K562 (cell line): ENCODE data around the gene UBE2L3. TPM values are rescaled to one million over a fixed set of nuclear protein-coding genes. Genes with fewer than 3 reads are reported as not detected.

Experiments
- ATAC-seq: fragments of 200-7000 bp; cut with Tn5 transposase; 3 replicates; pipeline ENCODE4 v1.9.1; 2020; ENCODE audit warnings: moderate library complexity
- BruUV-seq: library from RNA; stranded (reverse); fragments of 400-500 nt; replicated peaks from 2 replicates; lab custom pipeline; 2021; lab: Mats Ljungman, UMichigan
- CTCF ChIA-PET: fragments of 300-600 bp; formaldehyde crosslinking; extraction: SDS; loops from one replicate; lab custom pipeline; 2021; ENCODE audit warnings: low intra/inter-chr PET ratio; lab: Yijun Ruan, JAX
- POLR2A ChIA-PET: fragments of 300-600, 350-650 bp; sonication (Branson Sonifier 250); formaldehyde crosslinking; extraction: SDS; loops from one replicate; lab custom pipeline; 2021; ENCODE audit warnings: antibody characterized with exemption, inconsistent platforms; lab: Yijun Ruan, JAX
- DNase-seq, 4 experiments: peaks; one replicate each; pipeline versions ENCODE4 v3.0.0 to v3.0.0-alpha.2; 2011 to 2018; ENCODE audit warnings: low spot score in 3 of 4, mixed read lengths in 3 of 4; ENCODE audit errors: extremely low read depth in 1 of 4
- FAIRE-seq: peaks from 2 replicates; lab custom pipeline; 2011; peaks lifted over from hg19 to GRCh38; lab: Jason Lieb, UNC
- H2AFZ ChIP-seq: 2 replicates; pipeline ENCODE4 v1.6.0; 2011; ENCODE audit warnings: low read depth, low read length, control low read depth, inconsistent platforms
- H3K27ac ChIP-seq: fragments of 200-600 bp; 3 replicates; pipeline ENCODE4 v1.8.0; 2011; ENCODE audit warnings: low read depth, mild to moderate bottlenecking, control low read depth, inconsistent platforms, low read length, moderate library complexity, mixed read lengths; ENCODE audit errors: extremely low read depth
- H3K27me3 ChIP-seq, 2 experiments: fragments of 300-600 bp in 1 of 2; 2 replicates in 1 of 2; 3 replicates in 1 of 2; pipeline versions ENCODE4 v1.6.0 to v1.8.0; 2011; ENCODE audit warnings: inconsistent platforms in 2 of 2, low read length in 2 of 2, mild to moderate bottlenecking in 1 of 2, mixed read lengths in 1 of 2, moderate library complexity in 1 of 2; ENCODE audit not compliant: control insufficient read depth in 2 of 2, insufficient read depth in 2 of 2
- H3K36me3 ChIP-seq: fragments of 300-600 bp; 3 replicates; pipeline ENCODE4 v1.8.0; 2011; ENCODE audit warnings: mild to moderate bottlenecking, low read length, inconsistent platforms; ENCODE audit not compliant: control insufficient read depth, insufficient read depth
- H3K4me1 ChIP-seq, 2 experiments: fragments of 200-600 bp in 1 of 2; replicated peaks in 1 of 2; 2 replicates in 1 of 2; 3 replicates in 1 of 2; pipeline versions ENCODE4 v1.5.1 to v1.8.0; 2011; ENCODE audit warnings: inconsistent platforms in 2 of 2, low read length in 2 of 2, mild to moderate bottlenecking in 1 of 2, mixed read lengths in 1 of 2, moderate library complexity in 1 of 2; ENCODE audit not compliant: control insufficient read depth in 2 of 2, insufficient read depth in 2 of 2
- H3K4me2 ChIP-seq: 2 replicates; pipeline ENCODE4 v1.6.1; 2011; ENCODE audit warnings: low read length, control low read depth, inconsistent platforms, mixed read lengths; ENCODE audit not compliant: insufficient read depth
- H3K4me3 ChIP-seq: fragments of 200-600 bp; sonication (generic), shearing (Covaris generic); 2 replicates; pipeline ENCODE4 v1.5.1; 2016; ENCODE audit warnings: control low read depth, inconsistent platforms
- H3K79me2 ChIP-seq: fragments of 200-600 bp; 3 replicates; pipeline ENCODE4 v1.8.0; 2011; ENCODE audit warnings: low read length, inconsistent platforms; ENCODE audit not compliant: control insufficient read depth, insufficient read depth
- H3K9ac ChIP-seq, 2 experiments: 2 replicates each; pipeline versions ENCODE4 v1.6.0 to v1.6.1; 2011; ENCODE audit warnings: low read depth in 2 of 2, low read length in 2 of 2, control low read depth in 1 of 2, inconsistent platforms in 1 of 2, mild to moderate bottlenecking in 1 of 2, mixed read lengths in 1 of 2; ENCODE audit not compliant: insufficient read depth in 1 of 2
- H3K9me1 ChIP-seq: one replicate; pipeline ENCODE4 v1.6.0; 2011; ENCODE audit warnings: inconsistent platforms, mild to moderate bottlenecking, low read length, moderate library complexity; ENCODE audit not compliant: control insufficient read depth, insufficient read depth
- H3K9me3 ChIP-seq: replicated peaks from 2 replicates; pipeline ENCODE4 v1.5.1; 2011; ENCODE audit warnings: low read depth, low read length, inconsistent platforms; ENCODE audit not compliant: control insufficient read depth, insufficient read depth
- H4K20me1 ChIP-seq: replicated peaks from 2 replicates; pipeline ENCODE4 v1.6.1; 2011; ENCODE audit warnings: low read length, inconsistent platforms, mixed read lengths; ENCODE audit not compliant: control insufficient read depth, insufficient read depth
- BACH1 ChIP-seq: fragments of 200-800 bp; sonication (Bioruptor generic); IDR thresholded peaks from 2 replicates; pipeline ENCODE4 v1.6.1; 2016; ENCODE audit warnings: missing genetic modification characterization, missing compliant biosample characterization
- FOXK2 ChIP-seq, 2 experiments: fragments of 450-650 bp; IDR thresholded peaks in 1 of 2; conservative IDR thresholded peaks in 1 of 2; 2 replicates each; pipeline ENCODE4 v1.6.1; 2016; ENCODE audit warnings: low read depth in 2 of 2, mild to moderate bottlenecking in 1 of 2
- GABPB2 ChIP-seq: fragments of 250-450 bp; sonication (Bioruptor Pico); conservative IDR thresholded peaks from 2 replicates; pipeline ENCODE4 v1.5.1; 2021; ENCODE audit warnings: mild to moderate bottlenecking
- KHSRP ChIP-seq: fragments of 450-650 bp; IDR thresholded peaks from 2 replicates; pipeline ENCODE4 v1.6.1; 2017
- MEF2D ChIP-seq: conservative IDR thresholded peaks from 2 replicates; pipeline ENCODE4 v1.6.1; 2016; ENCODE audit warnings: low read depth, missing genetic modification characterization, missing compliant biosample characterization
- OTX1 ChIP-seq: fragments of 450-650 bp; formaldehyde crosslinking; IDR thresholded peaks from 2 replicates; pipeline ENCODE4 v1.4.0; 2022; ENCODE audit warnings: mild to moderate bottlenecking
- SNAPC5 ChIP-seq: fragments of 250-450 bp; sonication (Bioruptor Pico); IDR thresholded peaks from 2 replicates; pipeline ENCODE4 v1.8.0; 2021; ENCODE audit warnings: moderate library complexity, mild to moderate bottlenecking, inconsistent platforms
- SRSF9 ChIP-seq: fragments of 200-400 bp; formaldehyde crosslinking; IDR thresholded peaks from 2 replicates; pipeline ENCODE4 v1.6.1; 2017; ENCODE audit warnings: low read depth, low read length, borderline replicate concordance
- TBL1XR1 ChIP-seq, 2 experiments: IDR thresholded peaks; 2 replicates each; pipeline ENCODE4 v1.6.1; 2012; ENCODE audit warnings: improper control_type of control experiment in 2 of 2, low read length in 2 of 2, mild to moderate bottlenecking in 1 of 2
- TFE3 ChIP-seq: fragments of 450-650 bp; formaldehyde crosslinking; IDR thresholded peaks from 2 replicates; pipeline ENCODE4 v1.4.0; 2020; ENCODE audit warnings: mild to moderate bottlenecking, mixed read lengths
- ZFPM2 ChIP-seq: fragments of 250-450 bp; sonication (Bioruptor Pico); IDR thresholded peaks from 2 replicates; pipeline ENCODE4 v1.5.1; 2022; ENCODE audit warnings: mild to moderate bottlenecking
- ZNF239 ChIP-seq: fragments of 250-450 bp; sonication (Bioruptor Pico); IDR thresholded peaks from 2 replicates; pipeline ENCODE4 v1.4.0; 2020; ENCODE audit warnings: mild to moderate bottlenecking
- ZNF639 ChIP-seq, 2 experiments: fragments of 200-800 bp in 1 of 2; sonication (Bioruptor generic) in 1 of 2; sonication (generic) in 1 of 2; formaldehyde crosslinking in 1 of 2; IDR thresholded peaks in 1 of 2; conservative IDR thresholded peaks in 1 of 2; 2 replicates each; pipeline versions ENCODE4 v1.5.0 to v1.6.1; 2016 to 2020; ENCODE audit warnings: missing compliant biosample characterization in 1 of 2, missing genetic modification characterization in 1 of 2, missing genetic modification reagents in 1 of 2
- ZNF696 ChIP-seq: fragments of 250-450 bp; sonication (Bioruptor Pico); conservative IDR thresholded peaks from 2 replicates; pipeline ENCODE4 v1.4.0; 2020; ENCODE audit warnings: mild to moderate bottlenecking, moderate library complexity
- ZNF740 ChIP-seq, 3 experiments: fragments of 200-800 bp in 1 of 3; sonication (Bioruptor generic) in 1 of 3; sonication (generic) in 1 of 3; formaldehyde crosslinking in 1 of 3; IDR thresholded peaks; 2 replicates each; pipeline versions ENCODE4 v1.6.1 to v1.8.0; 2016 to 2022; ENCODE audit warnings: mild to moderate bottlenecking in 2 of 3, missing compliant biosample characterization in 2 of 3, missing genetic modification characterization in 2 of 3, missing genetic modification reagents in 1 of 3
- WGBS: fragments of 100-300 bp; shearing (Covaris generic); methylation state at CpG from one replicate; pipeline ENCODE4 v1.1.6; 2016; ENCODE audit warnings: low coverage, mixed read lengths; ENCODE audit not compliant: insufficient coverage; ENCODE audit errors: missing lambda C conversion rate; 5-methylcytosine and 5-hydroxymethylcytosine counted together
- in situ Hi-C: fragments of 300-500 bp; cut with MboI; formaldehyde crosslinking; loops from 4 replicates; pipeline ENCODE4 v1.15.0; 2018; ENCODE audit warnings: inconsistent platforms, mixed read lengths
- intact Hi-C: fragments of 100-400 bp; cut with micrococcal nuclease; formaldehyde crosslinking; loops from 2 replicates; pipeline ENCODE4 v1.14.2; 2022
- polyA plus RNA-seq, 8 experiments: library from polyadenylated mRNA; depleted of rRNA in 4 of 8; stranded (reverse) in 5 of 8; unstranded in 3 of 8; fragments of >200 nt; fragmentation: Nextera tagmentation in 2 of 8; fragmentation: Illumina TruSeq in 1 of 8; extraction: Ambion mirVana in 2 of 8; extraction: Trizol in 1 of 8; gene quantifications; 2 replicates each; pipeline versions ENCODE4 v1.2.1 to v1.2.3, GENCODE V29; 2011 to 2014; ENCODE audit warnings: inconsistent platforms in 1 of 8, missing spikeins in 1 of 8
- total RNA-seq, 7 experiments: library from RNA; depleted of rRNA in 6 of 7; stranded (reverse); fragments of >200 nt in 6 of 7; fragmentation: Illumina TruSeq in 2 of 7; extraction: Trizol in 2 of 7; gene quantifications; 2 replicates each; pipeline versions ENCODE4 v1.2.1 to v1.2.3, GENCODE V29; 2011 to 2021; ENCODE audit warnings: low replicate concordance in 1 of 7

The UBE2L3 gene
- total and polyA plus RNA-seq, 9 of the 15 experiments (the other 6 are each of a cell fraction or from before 2014, with no cell fraction given), result 215 to 625 (median 285) TPM

GRCh38 chr22:21570398-21570797 lies 2.9 kb downstream of the UBE2L3 start (continued):
- TF ChIP-seq ZNF740 (CRISPR knock-in tag; IDR thresholded peaks at IDR 0.05) (no peak), ZNF740 (tag; IDR thresholded peaks at IDR 0.05) (no peak)
- TF ChIP-seq, all 486 proteins: peak for 2

- H3K79me2 ChIP-seq, result peaks cover 95% of the 10 kb centered on the region
- H3K27me3 ChIP-seq, result no peaks in the 10 kb centered on the region
- peaks cover 74% of the 10 kb centered on the region for H4K20me1 ChIP-seq
- intact Hi-C loops (loop anchor here (2.0 kb wide), 2 partner anchors 17 to 53 kb away; no protein-coding TSS in a partner anchor), in situ Hi-C loops (loop anchor here (5.0 to 10.0 kb wide), 2 partner anchors 34 to 57 kb away; no protein-coding TSS in a partner anchor)
- no peak for ATAC-seq
- no peak overlapping the region for H3K4me2 ChIP-seq
- H3K27ac ChIP-seq, result peak overlapping the region; percentile 1; the same call in 1 of the 3 replicates
- H3K4me3 ChIP-seq, result no peak overlapping the region
- CTCF ChIA-PET, result interaction anchor here (0.9 to 1.0 kb wide), 2 partner anchors 70 to 78 kb away, joined by 3 to 5 read pairs; partner anchors contain the start of gene SDF2L1
- FAIRE-seq, result no peak
- POLR2A ChIA-PET, result interaction anchor here (1.4 to 76.8 kb wide), 2 partner anchors 8 to 48 kb away, joined by 11 to 4622 read pairs; partner anchors contain the start of genes CCDC116, SDF2L1 and YDJC
- BruUV-seq, result no TSS peak
- H3K9ac ChIP-seq, result peak overlapping the region in 1 of 2 experiments; percentile 4; a peak in 1 of 4 replicates
- H3K4me1 ChIP-seq, result peaks cover 56 to 62% of the 10 kb centered on the region in 2 experiments
- H2AFZ ChIP-seq, result no peak overlapping the region
- no peak for DNase-seq
- H3K9me3 ChIP-seq, result no peaks in the 10 kb centered on the region
- 92% methylated on average over 4 of the region's 4 CpGs for WGBS
- H3K9me1 ChIP-seq, result peaks cover 37% of the 10 kb centered on the region
- H3K36me3 ChIP-seq, result peaks cover 59% of the 10 kb centered on the region
- TF ChIP-seq ZNF696 (CRISPR knock-in tag), result no peak
- TF ChIP-seq KHSRP, result no peak
- TF ChIP-seq TFE3 (CRISPR knock-in tag), result 0 out of 2 replicates have a peak, but pooled peaks have one; percentile 14
- no peak for TF ChIP-seq BACH1 (tag)
- 0 out of 2 replicates have a peak, but pooled peaks have one; percentile 15 for TF ChIP-seq ZFPM2 (CRISPR knock-in tag)
- no peak for TF ChIP-seq TBL1XR1 (IDR thresholded peaks at IDR 0.05; ENCODE audit: low read length in 2 of 2)
- peak; percentile 81; the same call in 1 of the 2 replicates for TF ChIP-seq GABPB2
- no peak for TF ChIP-seq ZNF639 (CRISPR knock-in tag; conservative IDR thresholded peaks at IDR 0.05 in 1 of 2, IDR thresholded peaks at IDR 0.05 in 1 of 2)
- TF ChIP-seq SRSF9, result no peak
- TF ChIP-seq SNAPC5 (CRISPR knock-in tag), result no peak
- TF ChIP-seq MEF2D (tag), result no peak
- TF ChIP-seq OTX1, result peak; percentile 1; the same call in 1 of the 2 replicates
- no peak for TF ChIP-seq ZNF239 (CRISPR knock-in tag)
- no peak for TF ChIP-seq FOXK2 (conservative IDR thresholded peaks at IDR 0.05 in 1 of 2, IDR thresholded peaks at IDR 0.05 in 1 of 2; ENCODE audit: low read depth in 2 of 2)
These were observed 4.2 kb downstream of the UBE2L3 start for GRCh38 chr22:21571679-21572078.
